HepG2 (cell line): ENCODE measurements around the gene CYP20A1. TPM values are rescaled to one million over a fixed set of nuclear protein-coding genes. Genes with fewer than 3 reads are reported as not detected.

Source experiments
- ATF7 ChIP-seq, 2 experiments: fragments of 450-650 bp in 1 of 2; sonication (generic) in 1 of 2; formaldehyde crosslinking in 1 of 2; IDR thresholded peaks; 2 replicates each; pipeline versions ENCODE4 v1.4.0 to v1.6.1; 2016 to 2020; ENCODE audit warnings: antibody characterized with exemption in 1 of 2, mild to moderate bottlenecking in 1 of 2, missing genetic modification reagents in 1 of 2
- JUNB ChIP-seq: sonication (generic); formaldehyde crosslinking; IDR thresholded peaks from 2 replicates; pipeline ENCODE4 v1.8.0; 2022; ENCODE audit warnings: missing genetic modification reagents, mild to moderate bottlenecking, borderline replicate concordance
- KAT8 ChIP-seq: IDR thresholded peaks from 2 replicates; pipeline ENCODE4 v1.6.1; 2016; ENCODE audit warnings: missing genetic modification reagents, missing compliant biosample characterization
- KMT2A ChIP-seq: sonication (generic); formaldehyde crosslinking; IDR thresholded peaks from 2 replicates; pipeline ENCODE4 v1.4.0; 2020; ENCODE audit warnings: missing genetic modification reagents
- MIER3 ChIP-seq: IDR thresholded peaks from 2 replicates; pipeline ENCODE4 v1.6.1; 2016; ENCODE audit warnings: missing compliant biosample characterization, borderline replicate concordance
- NR2F2 ChIP-seq: IDR thresholded peaks from 2 replicates; pipeline ENCODE4 v1.6.1; 2012; ENCODE audit warnings: low read depth, inconsistent platforms, borderline replicate concordance
- REL ChIP-seq: sonication (generic); formaldehyde crosslinking; conservative IDR thresholded peaks from 2 replicates; pipeline ENCODE4 v1.8.0; 2022; ENCODE audit warnings: mild to moderate bottlenecking, missing genetic modification reagents, moderate library complexity
- TOE1 ChIP-seq: sonication (generic); formaldehyde crosslinking; IDR thresholded peaks from 2 replicates; pipeline ENCODE4 v1.4.0; 2020; ENCODE audit warnings: mild to moderate bottlenecking, missing genetic modification reagents
- ZBTB1 ChIP-seq: sonication (generic); formaldehyde crosslinking; IDR thresholded peaks from 2 replicates; pipeline ENCODE4 v1.4.0; 2020; ENCODE audit warnings: missing genetic modification reagents, borderline replicate concordance
- ZBTB42 ChIP-seq: sonication (generic); formaldehyde crosslinking; IDR thresholded peaks from 2 replicates; pipeline ENCODE4 v1.5.0; 2020; ENCODE audit warnings: mild to moderate bottlenecking, missing genetic modification reagents
- ZNF333 ChIP-seq: sonication (generic); formaldehyde crosslinking; IDR thresholded peaks from 2 replicates; pipeline ENCODE4 v1.4.0; 2020; ENCODE audit warnings: mild to moderate bottlenecking, missing genetic modification reagents, borderline replicate concordance
- ZNF549 ChIP-seq: sonication (generic); formaldehyde crosslinking; IDR thresholded peaks from 2 replicates; pipeline ENCODE4 v1.5.0; 2020; ENCODE audit warnings: missing genetic modification reagents
- ZNF563 ChIP-seq: sonication (generic); formaldehyde crosslinking; IDR thresholded peaks from 2 replicates; pipeline ENCODE4 v1.8.0; 2022; ENCODE audit warnings: mild to moderate bottlenecking, moderate library complexity, missing genetic modification reagents
- ZNF598 ChIP-seq: sonication (generic); formaldehyde crosslinking; IDR thresholded peaks from 2 replicates; pipeline ENCODE4 v1.5.1; 2020; ENCODE audit warnings: mild to moderate bottlenecking, missing genetic modification reagents, borderline replicate concordance
- ZNF790 ChIP-seq: sonication (generic); formaldehyde crosslinking; IDR thresholded peaks from 2 replicates; pipeline ENCODE4 v1.8.0; 2022; ENCODE audit warnings: missing genetic modification reagents, mild to moderate bottlenecking, borderline replicate concordance
- ZNF883 ChIP-seq: sonication (generic); formaldehyde crosslinking; IDR thresholded peaks from 2 replicates; pipeline ENCODE4 v1.5.1; 2020; ENCODE audit warnings: mild to moderate bottlenecking, missing genetic modification reagents; ENCODE audit errors: not compliant biosample characterization
- polyA plus RNA-seq, 8 experiments: library from polyadenylated mRNA; depleted of rRNA in 3 of 8; stranded (reverse) in 7 of 8; unstranded in 1 of 8; fragments of >200 nt; fragmentation: Illumina TruSeq in 4 of 8; extraction: Trizol in 4 of 8; gene quantifications; 2 replicates each; pipeline versions ENCODE4 v1.2.1 to v1.2.3, GENCODE V29; 2011 to 2016; ENCODE audit warnings: low read depth in 4 of 8, missing spikeins in 1 of 8, mixed read lengths in 1 of 8; ENCODE audit not compliant: insufficient read depth in 1 of 8
- total RNA-seq, 5 experiments: library from RNA; depleted of rRNA; stranded (reverse); fragments of >200 nt; fragmentation: Illumina TruSeq; extraction: Trizol; gene quantifications; 2 replicates each; pipeline ENCODE4 v1.2.3, GENCODE V29; 2016; ENCODE audit warnings: low read depth in 1 of 5
- TF ChIP-seq, protein P1 (sequence below): sonication (generic); formaldehyde crosslinking; IDR thresholded peaks from 2 replicates; pipeline ENCODE4 v1.4.0; 2020; ENCODE audit warnings: missing genetic modification reagents
- TF ChIP-seq, protein P2 (sequence below): sonication (generic); formaldehyde crosslinking; IDR thresholded peaks from 2 replicates; pipeline ENCODE4 v1.4.0; 2020; ENCODE audit warnings: missing genetic modification reagents
- TF ChIP-seq, protein P3 (sequence below): IDR thresholded peaks from 2 replicates; pipeline ENCODE4 v1.6.1; 2016; ENCODE audit warnings: low read depth
- TF ChIP-seq, protein P4 (sequence below): IDR thresholded peaks from 2 replicates; pipeline ENCODE4 v1.6.1; 2016; ENCODE audit warnings: control low read depth
- TF ChIP-seq, protein P5 (sequence below): sonication (generic); formaldehyde crosslinking; IDR thresholded peaks from 2 replicates; pipeline ENCODE4 v1.4.0; 2020; ENCODE audit warnings: missing genetic modification reagents

CYP20A1 gene
- total and polyA plus RNA-seq, 2 of the 13 experiments (the other 11 are each of a cell fraction or from before 2014, with no cell fraction given), result 9.6 to 35.3 TPM

DNA sequence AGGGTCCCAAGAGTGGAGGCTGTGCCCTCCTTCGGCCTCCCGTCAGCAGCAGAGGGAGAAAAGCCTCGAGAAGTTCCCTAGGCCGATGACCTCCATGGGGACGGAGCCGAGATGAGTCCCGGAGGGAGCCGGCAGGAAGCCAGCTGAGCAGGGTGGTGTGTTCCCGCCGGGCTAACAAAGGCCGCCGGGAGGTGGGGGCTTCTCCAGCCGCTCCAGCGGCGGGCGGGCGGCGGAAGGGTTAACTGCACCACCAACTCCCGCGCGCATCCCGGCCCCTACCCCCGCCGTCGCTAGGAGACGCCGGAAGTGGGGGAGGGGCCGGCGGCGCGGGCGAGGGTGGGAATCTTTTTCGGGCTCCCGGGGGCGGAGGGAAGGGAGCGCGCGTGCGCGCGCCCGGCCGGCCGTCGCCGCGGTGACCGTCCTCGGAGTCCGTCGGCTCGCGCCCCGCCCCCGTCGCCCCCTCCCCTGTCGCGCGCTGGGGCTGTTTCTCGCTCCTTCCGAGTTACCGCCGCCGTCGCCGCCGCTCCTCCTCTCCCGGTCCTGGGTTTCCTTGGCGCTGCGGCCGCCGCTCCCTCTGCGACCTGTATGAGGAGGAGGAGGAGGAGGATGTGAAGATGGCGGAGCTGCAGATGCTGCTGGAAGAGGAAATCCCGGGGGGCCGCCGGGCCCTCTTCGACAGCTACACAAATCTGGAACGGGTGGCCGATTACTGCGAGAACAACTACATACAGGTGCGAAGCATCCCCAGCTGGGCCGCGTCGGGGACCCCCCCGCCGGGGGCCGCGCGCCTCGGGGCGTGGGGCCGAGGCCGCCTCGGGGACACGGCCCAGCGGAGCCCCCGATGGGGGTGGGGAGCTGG is 89.3 kb downstream of the CYP20A1 start, which contains the start of gene ABI2 (continued):
- TF ChIP-seq, protein P1, sequence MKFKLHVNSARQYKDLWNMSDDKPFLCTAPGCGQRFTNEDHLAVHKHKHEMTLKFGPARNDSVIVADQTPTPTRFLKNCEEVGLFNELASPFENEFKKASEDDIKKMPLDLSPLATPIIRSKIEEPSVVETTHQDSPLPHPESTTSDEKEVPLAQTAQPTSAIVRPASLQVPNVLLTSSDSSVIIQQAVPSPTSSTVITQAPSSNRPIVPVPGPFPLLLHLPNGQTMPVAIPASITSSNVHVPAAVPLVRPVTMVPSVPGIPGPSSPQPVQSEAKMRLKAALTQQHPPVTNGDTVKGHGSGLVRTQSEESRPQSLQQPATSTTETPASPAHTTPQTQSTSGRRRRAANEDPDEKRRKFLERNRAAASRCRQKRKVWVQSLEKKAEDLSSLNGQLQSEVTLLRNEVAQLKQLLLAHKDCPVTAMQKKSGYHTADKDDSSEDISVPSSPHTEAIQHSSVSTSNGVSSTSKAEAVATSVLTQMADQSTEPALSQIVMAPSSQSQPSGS (CRISPR knock-in tag), result no peak; the same call in 1 of the 2 replicates
- peak; percentile 65; the same call in 1 of the 2 replicates for TF ChIP-seq MIER3
- TF ChIP-seq, protein P2, sequence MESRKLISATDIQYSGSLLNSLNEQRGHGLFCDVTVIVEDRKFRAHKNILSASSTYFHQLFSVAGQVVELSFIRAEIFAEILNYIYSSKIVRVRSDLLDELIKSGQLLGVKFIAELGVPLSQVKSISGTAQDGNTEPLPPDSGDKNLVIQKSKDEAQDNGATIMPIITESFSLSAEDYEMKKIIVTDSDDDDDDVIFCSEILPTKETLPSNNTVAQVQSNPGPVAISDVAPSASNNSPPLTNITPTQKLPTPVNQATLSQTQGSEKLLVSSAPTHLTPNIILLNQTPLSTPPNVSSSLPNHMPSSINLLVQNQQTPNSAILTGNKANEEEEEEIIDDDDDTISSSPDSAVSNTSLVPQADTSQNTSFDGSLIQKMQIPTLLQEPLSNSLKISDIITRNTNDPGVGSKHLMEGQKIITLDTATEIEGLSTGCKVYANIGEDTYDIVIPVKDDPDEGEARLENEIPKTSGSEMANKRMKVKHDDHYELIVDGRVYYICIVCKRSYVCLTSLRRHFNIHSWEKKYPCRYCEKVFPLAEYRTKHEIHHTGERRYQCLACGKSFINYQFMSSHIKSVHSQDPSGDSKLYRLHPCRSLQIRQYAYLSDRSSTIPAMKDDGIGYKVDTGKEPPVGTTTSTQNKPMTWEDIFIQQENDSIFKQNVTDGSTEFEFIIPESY (CRISPR knock-in tag), result no peak
- peak; percentile 57; the same call in 1 of the 2 replicates for TF ChIP-seq TOE1 (CRISPR knock-in tag)
- no peak for TF ChIP-seq JUNB (CRISPR knock-in tag)
- TF ChIP-seq ZNF563 (CRISPR knock-in tag), result no peak; the same call in 1 of the 2 replicates
- no peak; the same call in 1 of the 2 replicates for TF ChIP-seq ZNF333 (CRISPR knock-in tag)
- peak; percentile 31; the same call in 1 of the 2 replicates for TF ChIP-seq ZNF549 (CRISPR knock-in tag)
- TF ChIP-seq NR2F2, result no peak; the same call in 1 of the 2 replicates
- peak; percentile 69; the same call in 1 of the 2 replicates for TF ChIP-seq ZBTB42 (CRISPR knock-in tag)
- TF ChIP-seq, protein P3, sequence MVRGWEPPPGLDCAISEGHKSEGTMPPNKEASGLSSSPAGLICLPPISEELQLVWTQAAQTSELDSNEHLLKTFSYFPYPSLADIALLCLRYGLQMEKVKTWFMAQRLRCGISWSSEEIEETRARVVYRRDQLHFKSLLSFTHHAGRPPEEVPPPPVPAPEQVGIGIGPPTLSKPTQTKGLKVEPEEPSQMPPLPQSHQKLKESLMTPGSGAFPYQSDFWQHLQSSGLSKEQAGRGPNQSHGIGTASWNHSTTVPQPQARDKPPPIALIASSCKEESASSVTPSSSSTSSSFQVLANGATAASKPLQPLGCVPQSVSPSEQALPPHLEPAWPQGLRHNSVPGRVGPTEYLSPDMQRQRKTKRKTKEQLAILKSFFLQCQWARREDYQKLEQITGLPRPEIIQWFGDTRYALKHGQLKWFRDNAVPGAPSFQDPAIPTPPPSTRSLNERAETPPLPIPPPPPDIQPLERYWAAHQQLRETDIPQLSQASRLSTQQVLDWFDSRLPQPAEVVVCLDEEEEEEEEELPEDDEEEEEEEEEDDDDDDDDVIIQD, result peak; percentile 57; the same call in 1 of the 2 replicates
- TF ChIP-seq, protein P4, sequence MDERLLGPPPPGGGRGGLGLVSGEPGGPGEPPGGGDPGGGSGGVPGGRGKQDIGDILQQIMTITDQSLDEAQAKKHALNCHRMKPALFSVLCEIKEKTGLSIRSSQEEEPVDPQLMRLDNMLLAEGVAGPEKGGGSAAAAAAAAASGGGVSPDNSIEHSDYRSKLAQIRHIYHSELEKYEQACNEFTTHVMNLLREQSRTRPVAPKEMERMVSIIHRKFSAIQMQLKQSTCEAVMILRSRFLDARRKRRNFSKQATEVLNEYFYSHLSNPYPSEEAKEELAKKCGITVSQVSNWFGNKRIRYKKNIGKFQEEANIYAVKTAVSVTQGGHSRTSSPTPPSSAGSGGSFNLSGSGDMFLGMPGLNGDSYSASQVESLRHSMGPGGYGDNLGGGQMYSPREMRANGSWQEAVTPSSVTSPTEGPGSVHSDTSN (CRISPR knock-in tag), result no peak
- no peak for TF ChIP-seq ATF7 (IDR thresholded peaks at IDR 0.05)
- 0 out of 2 replicates have a peak, but pooled peaks have one; percentile 50 for TF ChIP-seq ATF7 (CRISPR knock-in tag; IDR thresholded peaks at IDR 0.05)
- TF ChIP-seq KAT8 (CRISPR knock-in tag), result peak; percentile 83
- peak; percentile 73 for TF ChIP-seq ZNF883
- TF ChIP-seq KMT2A (CRISPR knock-in tag), result peak; percentile 86
- TF ChIP-seq REL (CRISPR knock-in tag), result peak; percentile 95
- peak; percentile 66; the same call in 1 of the 2 replicates for TF ChIP-seq ZNF790 (CRISPR knock-in tag)
- TF ChIP-seq, protein P5, sequence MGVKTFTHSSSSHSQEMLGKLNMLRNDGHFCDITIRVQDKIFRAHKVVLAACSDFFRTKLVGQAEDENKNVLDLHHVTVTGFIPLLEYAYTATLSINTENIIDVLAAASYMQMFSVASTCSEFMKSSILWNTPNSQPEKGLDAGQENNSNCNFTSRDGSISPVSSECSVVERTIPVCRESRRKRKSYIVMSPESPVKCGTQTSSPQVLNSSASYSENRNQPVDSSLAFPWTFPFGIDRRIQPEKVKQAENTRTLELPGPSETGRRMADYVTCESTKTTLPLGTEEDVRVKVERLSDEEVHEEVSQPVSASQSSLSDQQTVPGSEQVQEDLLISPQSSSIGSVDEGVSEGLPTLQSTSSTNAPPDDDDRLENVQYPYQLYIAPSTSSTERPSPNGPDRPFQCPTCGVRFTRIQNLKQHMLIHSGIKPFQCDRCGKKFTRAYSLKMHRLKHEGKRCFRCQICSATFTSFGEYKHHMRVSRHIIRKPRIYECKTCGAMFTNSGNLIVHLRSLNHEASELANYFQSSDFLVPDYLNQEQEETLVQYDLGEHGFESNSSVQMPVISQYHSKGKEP, result 0 out of 2 replicates have a peak, but pooled peaks have one; percentile 78
- peak; percentile 98 for TF ChIP-seq ZNF598 (CRISPR knock-in tag)
- peak; percentile 71 for TF ChIP-seq ZBTB1 (CRISPR knock-in tag)
